Hematopoietic multipotent progenitor cell treated with erythropoietin and hydrocortisone succinate and interleukin-3 and kit ligand, for 4 days (in vitro differentiated cells): ENCODE measurements around the gene GTF2A1.

Source experiments
- DNase-seq: peaks from one replicate; pipeline ENCODE4 v3.0.0-alpha.2; 2015

Gene GTF2A1

GRCh38 chr14:81172881-81173280, 47.9 kb downstream of the GTF2A1 start:
- DNase-seq, result no peak

DNA sequence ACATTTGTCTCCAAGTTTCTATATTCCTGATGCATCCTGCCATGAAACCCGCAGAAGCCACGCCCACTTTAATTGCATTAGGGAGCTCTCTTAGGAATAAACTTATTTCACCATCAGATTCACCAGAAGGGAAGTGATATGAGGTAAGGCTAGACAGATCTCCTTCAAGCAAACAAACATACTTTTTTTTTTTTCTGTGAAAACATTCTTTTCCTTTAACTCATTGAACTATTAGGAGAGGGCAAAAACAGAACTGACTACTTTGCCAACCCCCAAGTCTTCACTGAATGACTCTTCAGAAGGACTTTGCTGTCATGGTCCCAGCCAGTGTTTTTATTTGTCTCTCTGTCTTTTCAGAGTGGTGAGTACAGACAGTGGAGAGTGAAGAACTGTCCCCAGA, 48.4 kb downstream of the GTF2A1 start:
- no peak for DNase-seq

DNA sequence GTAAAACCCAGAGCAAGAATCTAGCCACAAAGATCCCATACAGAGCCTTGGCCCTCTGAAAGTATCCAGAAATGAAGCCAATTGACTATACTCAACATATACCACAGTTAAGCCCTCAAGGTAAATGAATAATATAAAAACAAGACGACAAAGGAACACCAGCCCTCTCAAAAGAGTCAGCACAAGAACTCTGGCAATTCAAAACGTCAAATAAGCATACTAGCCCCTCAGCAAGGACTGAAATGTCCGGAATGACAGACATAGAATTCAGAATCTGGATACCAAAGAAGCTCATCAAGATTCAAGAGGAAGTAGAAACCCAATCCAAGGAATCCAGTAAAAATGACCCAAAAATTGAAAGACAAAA, 49.9 kb downstream of the GTF2A1 start:
- no peak for DNase-seq

GRCh38 chr14:81170104-81170828, 50.5 kb downstream of the GTF2A1 start:
- DNase-seq, result peak; percentile 96

DNA sequence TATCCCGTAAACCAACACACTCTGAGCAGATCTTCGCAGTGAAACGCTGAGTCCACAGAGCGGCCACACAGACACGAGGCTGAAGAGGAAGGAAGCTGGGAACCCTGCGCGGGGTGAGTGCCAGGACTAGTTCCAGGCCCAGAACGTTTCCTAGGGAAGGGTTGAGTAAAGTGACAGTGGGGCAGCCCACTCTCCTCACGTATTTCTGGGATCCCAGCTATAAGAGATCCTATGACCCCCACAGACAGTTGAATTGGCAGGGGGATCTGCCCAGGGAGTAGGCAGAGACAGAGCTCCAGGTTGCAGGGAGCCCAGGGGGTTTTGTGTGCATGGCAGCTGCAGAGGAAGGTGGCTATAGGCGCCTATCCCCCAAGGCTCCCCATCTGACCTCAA, 51.1 kb downstream of the GTF2A1 start:
- peak; percentile 70 for DNase-seq

DNA sequence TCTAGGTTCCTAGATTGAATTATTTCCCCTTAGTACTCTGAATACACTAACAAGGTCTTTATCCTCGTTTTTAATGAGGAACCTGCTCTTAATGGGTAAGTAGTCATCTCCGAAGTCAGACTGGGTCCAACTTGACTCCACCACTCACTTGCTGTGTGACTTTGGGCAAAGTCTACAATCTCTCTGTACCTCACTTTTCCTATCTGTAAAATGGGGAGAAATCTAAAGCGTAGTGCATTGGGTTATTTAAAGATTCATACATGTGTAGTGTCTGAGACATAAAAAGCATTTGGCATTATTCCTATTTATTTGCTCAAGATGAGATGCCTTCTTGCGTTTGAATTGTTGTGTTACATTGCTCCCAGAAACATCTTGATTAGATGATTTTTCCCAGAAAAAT, 51.5 kb downstream of the GTF2A1 start:
- DNase-seq, result no peak

DNA sequence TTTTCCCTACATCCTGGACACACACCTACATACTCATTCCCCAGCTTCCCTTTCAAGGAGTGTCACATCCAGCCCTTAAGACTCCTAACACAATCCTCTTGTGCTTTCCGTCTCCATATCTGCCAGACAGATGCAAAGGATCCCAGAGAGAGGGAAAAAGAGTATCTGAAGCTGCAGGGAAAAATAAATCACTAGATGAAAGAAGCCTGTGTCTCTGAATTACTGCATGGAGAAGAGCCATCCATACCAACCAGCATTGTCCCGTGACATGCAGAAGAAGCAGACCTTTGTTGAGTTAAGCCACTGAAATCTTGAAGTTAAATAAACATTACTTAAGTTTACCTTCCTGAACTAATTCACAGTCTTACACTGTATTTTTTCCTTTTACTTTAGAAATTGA, 54.6 kb downstream of the GTF2A1 start:
- no peak for DNase-seq

GRCh38 chr14:81165188-81165587, 55.6 kb downstream of the GTF2A1 start:
- DNase-seq, result peak; percentile 30

DNA sequence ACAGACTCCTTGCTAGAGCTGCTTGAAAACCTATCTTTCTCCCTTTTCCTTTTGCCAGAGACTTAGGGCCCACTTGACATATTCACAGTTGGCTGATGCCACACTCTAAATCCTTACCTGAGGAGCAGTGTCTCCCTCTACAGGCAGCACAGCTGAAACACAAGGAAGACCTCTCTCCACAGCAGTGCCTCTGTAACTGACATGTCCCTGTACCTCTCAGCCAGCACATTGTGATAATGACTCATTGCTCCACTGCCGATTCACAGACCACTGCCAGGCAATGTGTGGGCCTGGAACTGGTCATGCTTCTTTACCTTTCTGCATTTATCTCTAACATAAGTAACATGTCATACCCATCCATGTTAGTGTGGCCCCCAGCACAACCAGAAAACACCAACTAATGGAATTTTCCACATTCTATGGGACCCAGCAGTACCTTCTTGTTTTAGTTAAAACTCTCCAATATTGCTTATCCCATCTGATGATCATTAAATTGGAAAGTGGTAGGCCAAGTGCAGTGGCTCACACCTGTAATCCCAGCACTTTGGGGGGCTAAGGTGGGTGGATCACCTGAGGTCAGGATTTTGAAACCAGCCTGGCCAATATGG, 56.5 kb downstream of the GTF2A1 start:
- DNase-seq, result peak; percentile 87

DNA sequence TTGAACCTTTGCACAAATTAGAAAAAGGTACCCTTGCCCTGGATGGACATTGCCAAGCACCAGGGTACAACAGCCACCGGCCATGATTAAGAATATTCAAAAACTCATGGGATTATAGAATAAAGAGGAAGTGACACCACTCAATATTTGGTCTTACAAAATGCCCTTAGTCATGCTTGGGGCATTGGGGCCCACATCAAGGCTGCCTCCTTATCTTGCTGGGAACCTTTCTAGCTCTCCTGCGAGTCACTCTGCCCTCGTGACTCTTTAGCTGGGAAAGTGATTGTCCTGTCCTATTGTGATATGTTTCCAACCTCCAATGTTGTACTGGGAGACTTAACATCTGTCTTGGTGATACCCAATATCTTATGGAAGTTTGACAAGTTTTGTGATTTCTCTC, 57.8 kb downstream of the GTF2A1 start:
- DNase-seq, result peak; percentile 93

DNA sequence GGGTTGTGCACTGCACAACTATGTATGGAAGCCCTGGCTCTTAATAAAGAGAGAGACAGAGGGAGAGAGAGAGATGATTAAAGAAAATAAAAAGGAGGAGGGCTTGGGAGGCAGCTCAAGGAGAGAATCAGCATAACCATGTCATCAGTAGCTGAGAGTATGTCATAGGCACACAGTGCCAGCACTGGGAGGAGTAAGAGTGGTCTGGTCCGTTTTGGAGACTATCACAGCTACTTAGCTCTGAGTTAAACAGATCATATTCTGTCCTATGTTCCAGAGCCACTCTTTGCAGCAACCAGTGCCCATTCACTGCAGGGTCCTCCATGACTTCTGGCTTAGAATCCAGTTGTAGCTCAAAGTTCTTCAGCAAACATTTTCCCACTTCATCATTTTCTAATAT, 59.0 kb downstream of the GTF2A1 start:
- no peak for DNase-seq

- DNase-seq, result no peak
Observed at GRCh38 chr14:81161088-81161487, 59.7 kb downstream of the GTF2A1 start.

GRCh38 chr14:81157431-81157830, 63.3 kb downstream of the GTF2A1 start:
- DNase-seq, result peak; percentile 48

DNA sequence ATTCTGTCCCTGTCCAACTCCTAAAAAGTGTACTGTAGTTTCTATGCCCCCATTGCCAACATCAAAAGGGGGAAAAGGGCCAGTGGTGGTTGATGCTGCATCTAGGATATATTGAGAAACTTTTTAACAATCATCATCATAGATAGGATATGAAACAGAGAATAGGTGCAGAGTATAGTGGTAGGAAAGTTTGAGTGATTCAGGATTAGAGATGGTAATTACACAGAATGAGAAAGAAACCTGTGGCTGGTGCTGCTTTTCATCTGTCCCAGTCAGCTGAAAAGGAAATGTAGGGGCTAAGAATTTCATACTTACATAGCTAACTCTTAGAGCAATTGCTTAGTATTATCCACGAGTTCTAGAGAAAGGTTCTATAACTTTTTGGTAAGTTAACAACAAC, 67.6 kb downstream of the GTF2A1 start:
- no peak for DNase-seq

- no peak for DNase-seq
Observed at GRCh38 chr14:81148635-81149034, 72.1 kb downstream of the GTF2A1 start.

DNA sequence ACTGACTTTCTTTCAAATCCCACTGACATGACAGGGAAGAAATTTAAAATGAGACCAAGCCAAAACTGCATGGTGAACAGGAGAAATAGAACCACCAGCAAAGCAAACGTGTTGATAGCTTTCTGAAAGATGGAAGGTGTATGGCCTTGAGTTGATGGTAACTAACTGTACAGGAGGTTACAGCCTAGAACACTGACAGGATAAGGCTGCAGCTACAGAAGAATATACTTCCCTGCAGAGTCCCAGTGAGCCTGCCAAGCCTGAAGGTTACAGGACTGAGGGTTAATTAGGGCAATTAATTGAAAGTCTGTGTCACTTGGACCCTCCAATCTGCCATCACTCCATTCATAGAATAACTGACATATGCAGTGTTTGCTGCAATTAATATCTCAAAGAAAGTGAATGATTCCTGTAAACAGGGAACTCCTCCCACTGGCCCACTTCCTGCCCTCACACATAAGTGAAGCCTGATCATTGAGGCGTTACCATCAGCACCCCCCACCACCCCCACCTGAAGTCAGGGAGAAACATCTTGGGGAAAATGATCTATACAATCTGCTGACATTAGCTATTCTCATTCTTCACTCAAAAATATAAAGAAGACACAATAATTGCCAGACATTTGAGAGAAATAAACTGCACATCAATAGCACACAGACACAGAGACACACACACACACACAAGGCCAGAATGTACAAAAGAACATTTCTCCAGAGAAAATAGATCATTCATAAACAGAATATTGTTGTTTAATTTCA, 73.4 kb downstream of the GTF2A1 start:
- DNase-seq, result no peak

DNA sequence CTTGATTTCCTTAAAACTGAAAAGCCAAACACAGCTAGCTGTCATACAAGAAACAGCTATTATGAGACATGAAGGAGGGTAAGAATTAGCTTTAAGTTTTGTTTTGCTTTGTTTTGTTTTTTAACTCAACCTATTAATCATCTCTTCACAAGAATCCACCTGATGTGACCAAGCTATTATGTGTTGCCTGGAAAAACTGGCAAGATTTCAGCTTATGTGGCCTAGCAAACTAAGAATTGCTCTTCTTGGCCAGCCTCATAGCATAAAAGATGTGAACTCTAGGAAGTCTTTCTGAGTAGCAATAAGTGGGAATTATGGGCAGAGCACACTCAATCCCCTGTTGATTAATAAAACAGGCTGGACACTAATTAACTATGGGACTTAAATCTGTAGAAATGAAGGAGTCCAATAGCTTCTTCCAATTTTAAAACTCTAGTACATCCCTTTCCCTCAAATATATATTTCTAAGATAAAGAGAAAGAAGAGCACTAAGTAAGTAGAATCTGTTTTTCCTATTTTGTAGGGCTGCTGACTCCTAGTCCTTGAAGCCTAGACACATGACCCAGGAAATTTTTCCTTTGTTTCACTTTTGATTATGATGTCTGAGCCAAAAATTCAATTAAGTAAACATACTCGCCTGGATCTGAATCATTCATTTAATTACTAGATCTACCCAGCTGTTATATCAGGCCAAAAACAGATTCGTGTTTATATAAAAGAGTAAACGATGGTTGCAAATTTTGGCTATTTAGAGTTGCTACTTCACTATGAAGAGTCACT, 75.7 kb downstream of the GTF2A1 start:
- no peak for DNase-seq

DNA sequence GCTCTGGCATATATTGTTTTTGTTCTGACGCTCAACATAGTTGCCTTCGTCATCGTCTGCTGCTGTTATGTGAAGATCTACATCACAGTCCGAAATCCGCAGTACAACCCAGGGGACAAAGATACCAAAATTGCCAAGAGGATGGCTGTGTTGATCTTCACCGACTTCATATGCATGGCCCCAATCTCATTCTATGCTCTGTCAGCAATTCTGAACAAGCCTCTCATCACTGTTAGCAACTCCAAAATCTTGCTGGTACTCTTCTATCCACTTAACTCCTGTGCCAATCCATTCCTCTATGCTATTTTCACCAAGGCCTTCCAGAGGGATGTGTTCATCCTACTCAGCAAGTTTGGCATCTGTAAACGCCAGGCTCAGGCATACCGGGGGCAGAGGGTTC, 77.0 kb downstream of the GTF2A1 start:
- DNase-seq, result no peak

- no peak for DNase-seq
Observed at GRCh38 chr14:81141426-81141825, 79.3 kb downstream of the GTF2A1 start.

DNA sequence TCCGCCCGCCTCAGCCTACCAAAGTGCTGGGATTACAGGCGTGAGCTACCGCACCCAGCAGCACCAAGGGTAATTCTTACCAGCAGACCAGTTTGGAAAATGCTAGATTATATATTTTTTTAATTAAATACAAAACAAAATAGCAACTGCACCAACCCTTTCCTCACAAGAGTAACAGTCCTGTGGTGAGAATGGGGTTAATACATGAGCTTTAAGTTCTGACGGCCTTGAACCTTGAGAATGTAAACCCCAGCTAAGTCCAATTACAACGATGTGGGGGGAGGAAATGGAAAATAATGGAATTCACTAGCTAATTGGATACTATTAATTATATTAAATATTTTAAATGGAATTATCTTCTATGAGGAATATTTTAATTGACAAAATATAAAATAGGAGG, 82.3 kb downstream of the GTF2A1 start:
- DNase-seq, result no peak

GRCh38 chr14:81137316-81137715, 83.4 kb downstream of the GTF2A1 start:
- no peak for DNase-seq

- DNase-seq, result no peak
Observed at GRCh38 chr14:81133400-81133799, 87.4 kb downstream of the GTF2A1 start.

DNA sequence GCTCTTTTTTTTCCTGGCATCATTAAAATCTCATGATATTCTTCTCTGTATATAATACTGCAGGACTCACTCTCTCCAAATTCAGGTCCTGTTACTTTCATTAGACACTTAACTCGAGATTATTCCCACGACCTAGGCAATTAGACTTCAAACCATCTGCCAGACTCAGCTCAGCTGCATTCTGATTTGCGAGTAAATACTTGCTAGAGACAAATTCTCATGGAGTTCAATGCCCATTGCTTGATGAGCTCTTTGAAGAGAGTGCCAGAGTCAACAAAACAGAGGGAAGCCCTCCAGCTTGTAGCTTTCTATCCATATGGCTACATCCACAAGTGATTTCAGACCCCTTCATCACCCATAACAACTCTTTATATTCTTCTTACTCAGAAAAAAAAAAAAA, 88.3 kb downstream of the GTF2A1 start:
- no peak for DNase-seq

DNA sequence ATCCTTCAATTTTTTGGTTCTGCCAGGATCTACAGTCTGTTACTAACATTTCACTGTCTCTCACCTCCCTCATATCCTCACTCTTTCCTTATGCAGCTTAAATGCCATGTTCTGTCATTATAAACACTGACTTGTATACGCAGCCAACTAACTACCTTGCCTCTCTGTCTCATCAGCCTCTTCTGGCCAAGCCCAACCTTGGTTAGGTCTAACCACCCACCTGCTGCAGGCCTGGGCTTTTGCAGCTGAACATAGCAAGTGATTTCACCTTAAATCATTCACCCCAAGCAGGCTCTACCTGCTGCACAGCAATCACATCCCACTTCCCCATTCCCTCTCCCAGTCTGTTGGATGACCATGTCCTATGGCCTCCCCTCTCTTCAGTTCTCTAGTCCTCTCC, 91.5 kb downstream of the GTF2A1 start:
- no peak for DNase-seq
